Psoas muscle (tissue), 8 donors: Measurements from ENCODE around the gene LIN28A. TPM values are rescaled to one million over a fixed set of nuclear protein-coding genes. Genes with fewer than 3 reads are reported as not detected.

ENCODE experiments used
- ATAC-seq, 4 donors: fragments of 200-7000 bp; cut with Tn5 transposase; one replicate each; pipeline ENCODE4 v1.9.1; 2020; ENCODE audit warnings: moderate library complexity in 3 of 4, mild to moderate bottlenecking in 2 of 4
- DNase-seq, 2 donors: peaks; one replicate each; pipeline ENCODE4 v3.0.0-alpha.2; 2020
- H3K27ac ChIP-seq: fragments of 200-600 bp; one replicate; pipeline ENCODE4 v1.8.0; 2022
- H3K27me3 ChIP-seq, 3 donors: fragments of 200-600 bp in 1 of 3; one replicate each; pipeline versions ENCODE4 v1.6.1 to v1.8.0; 2013 to 2022; ENCODE audit warnings: low read length in 2 of 3, mild to moderate bottlenecking in 2 of 3, moderate library complexity in 1 of 3; ENCODE audit not compliant: insufficient read depth in 3 of 3
- H3K36me3 ChIP-seq, 2 donors: fragments of 200-600 bp in 1 of 2; one replicate each; pipeline versions ENCODE4 v1.6.1 to v1.8.0; 2013 to 2022; ENCODE audit warnings: low read depth in 1 of 2, mild to moderate bottlenecking in 1 of 2, moderate library complexity in 1 of 2; ENCODE audit not compliant: insufficient read depth in 1 of 2
- H3K4me1 ChIP-seq: fragments of 200-600 bp; one replicate; pipeline ENCODE4 v1.8.0; 2022
- H3K4me3 ChIP-seq: fragments of 200-600 bp; one replicate; pipeline ENCODE4 v1.8.0; 2022; ENCODE audit warnings: mild to moderate bottlenecking
- H3K9me3 ChIP-seq: fragments of 200-600 bp; one replicate; pipeline ENCODE4 v1.8.0; 2022
- CTCF ChIP-seq: fragments of 200-600 bp; IDR thresholded peaks from one replicate; pipeline ENCODE4 v1.8.0; 2022; ENCODE audit warnings: antibody characterized with exemption
- WGBS, 3 donors: extraction: QIAGEN DNeasy Blood & Tissue Kit; methylation state at CpG; one replicate each; pipeline versions ENCODE4 v1.1.6 to v1.1.7; 2013; 5-methylcytosine and 5-hydroxymethylcytosine counted together
- intact Hi-C, 2 donors: fragments of 100-400 bp; cut with DNase I; formaldehyde crosslinking; loops; one replicate each; pipeline versions ENCODE4 v1.11.0 to v1.14.2; 2022
- polyA plus RNA-seq, 3 donors: library from polyadenylated mRNA; stranded (reverse); fragments of 200-250 nt; gene quantifications; one replicate each; pipeline ENCODE4 v1.2.3, GENCODE V29; 2013
- total RNA-seq, 4 donors: library from RNA; stranded (reverse); fragmentation: NEBNext Ultra II Directional in 2 of 4; extraction: Animal tissue kit (Norgen Biotek cat#: 25700) in 2 of 4; gene quantifications; one replicate each; pipeline versions ENCODE4 v1.2.1 to v1.2.4, GENCODE V29; 2021 to 2023
- donor health status: healthy with polysubstance abuse.
- donor health status: DM: no; HTN: no; CAD: no; lungs with moderate emphysema.
- donor health status: Bipolar disorder and iron deficiency.
- donor health status: healthy.
- donor health status: DM: yes; HTN: yes; CAD: no.
- donor health status: DM: no; HTN: no; CAD: no.
- donor health status: DM: no; HTN: no; CAD: no.
- donor health status: DM: yes; HTN: yes; CAD: no.

Gene LIN28A
- total and polyA plus RNA-seq, 7 donors = not detected

- intact Hi-C loops = no loop called here
- Histone ChIP-seq H3K9me3 (no peaks in the 10 kb centered on the region), H3K27ac (no peak overlapping the region), H3K36me3 (no peaks in the 10 kb centered on the region), H3K4me3 (no peak overlapping the region), H3K27me3 (peaks cover 4 to 20% (median 5%) of the 10 kb centered on the region in 3 donors), H3K4me1 (no peaks in the 10 kb centered on the region)
- DNase-seq (no peak), ATAC-seq (no peak)
- TF ChIP-seq CTCF = no peak
- 81 to 89% (median 85%) methylated on average over 2 of the region's 2 CpGs for WGBS, 3 donors
These were observed 6.0 kb upstream of the LIN28A start for GRCh38 chr1:26404641-26405040.

GRCh38 chr1:26405281-26405915 lies 5.2 kb upstream of the LIN28A start:
- Histone ChIP-seq H3K9me3 (no peaks in the 10 kb centered on the region), H3K4me1 (no peaks in the 10 kb centered on the region), H3K27me3 (peaks cover 4 to 25% (median 6%) of the 10 kb centered on the region in 3 donors), H3K4me3 (no peak overlapping the region), H3K36me3 (no peaks in the 10 kb centered on the region), H3K27ac (no peak overlapping the region)
- intact Hi-C loops = no loop called here
- 70 to 80% (median 72%) methylated on average over 6 to 7 of the region's 7 CpGs for WGBS, 3 donors
- DNase-seq (no peak), ATAC-seq (no peak)
- TF ChIP-seq CTCF = no peak

GRCh38 chr1:26408604-26409003 lies 2.0 kb upstream of the LIN28A start:
- Histone ChIP-seq H3K27ac (no peak overlapping the region), H3K4me1 (no peaks in the 10 kb centered on the region), H3K4me3 (no peak overlapping the region), H3K27me3 (peaks cover 0 to 47% (median 28%) of the 10 kb centered on the region in 3 donors), H3K9me3 (no peaks in the 10 kb centered on the region), H3K36me3 (no peaks in the 10 kb centered on the region)
- ATAC-seq (peak in 3 of 4 donors; percentile 82 to 86 (median 84)), DNase-seq (peak; percentile 70 to 84)
- WGBS, 3 donors = 0 to 1% (median 1%) methylated on average over 12 of the region's 12 CpGs
- no peak for TF ChIP-seq CTCF
- intact Hi-C loops = no loop called here

- intact Hi-C loops = no loop called here
- WGBS, 3 donors = 1 to 3% (median 2%) methylated on average over 16 of the region's 16 CpGs
- no peak overlapping the region for H3K4me3 ChIP-seq
- DNase-seq = no peak
- ATAC-seq = no peak
- H3K4me1 ChIP-seq = no peaks in the 10 kb centered on the region
- no peaks in the 10 kb centered on the region for H3K36me3 ChIP-seq
- no peaks in the 10 kb centered on the region for H3K9me3 ChIP-seq
- TF ChIP-seq CTCF = no peak
- H3K27me3 ChIP-seq = peaks cover 0 to 54% (median 31%) of the 10 kb centered on the region in 3 donors
- H3K27ac ChIP-seq = no peak overlapping the region
These were observed 1.3 kb upstream of the LIN28A start for GRCh38 chr1:26409191-26409807.
